ENCODE results near the gene TFIP11. TPM values are rescaled to one million over a fixed set of nuclear protein-coding genes. Genes with fewer than 3 reads are reported as not detected.

The TFIP11 gene
- total and polyA plus RNA-seq, 9 of the 15 experiments (the other 6 are each of a cell fraction or from before 2014, with no cell fraction given): 11.5 to 38.1 (median 25.2) TPM

- in situ Hi-C loops (cut with MboI) (no loop called here), intact Hi-C loops (cut with micrococcal nuclease) (no loop called here)
- TF ChIP-seq ESRRB (CRISPR knock-in tag; IDR thresholded peaks at IDR 0.05; ENCODE audit: borderline replicate concordance) (no peak), FOS (IDR thresholded peaks at IDR 0.05; ENCODE audit: extremely low read depth, insufficient read length) (no peak), ZNF12 (CRISPR knock-in tag; IDR thresholded peaks at IDR 0.05) (no peak), SMC3 (conservative IDR thresholded peaks at IDR 0.05; ENCODE audit: insufficient read depth, low read depth, low read length) (no peak)
- H3K9ac ChIP-seq (ENCODE audit: insufficient read depth in 1 of 2, low read depth in 2 of 2, low read length in 2 of 2): no peak overlapping the region
- no peaks in the 10 kb centered on the region for H3K27me3 ChIP-seq (ENCODE audit: control insufficient read depth in 2 of 2, insufficient read depth in 2 of 2, low read length in 2 of 2)
- no peak overlapping the region for H3K27ac ChIP-seq (ENCODE audit: extremely low read depth, low read depth, low read length)
- H3K4me3 ChIP-seq: no peak overlapping the region
- H3K9me1 ChIP-seq (ENCODE audit: control insufficient read depth, insufficient read depth, low read length): no peaks in the 10 kb centered on the region
- H3K9me3 ChIP-seq (replicated peaks; ENCODE audit: control insufficient read depth, insufficient read depth, low read depth, low read length): no peaks in the 10 kb centered on the region
- no peak overlapping the region for H3K4me2 ChIP-seq (ENCODE audit: insufficient read depth, low read length)
- no TSS peak for BruUV-seq (replicated peaks)
- H3K36me3 ChIP-seq (ENCODE audit: control insufficient read depth, insufficient read depth, low read length): peaks cover 85% of the 10 kb centered on the region; the same call in 2 of the 3 replicates
- FAIRE-seq: no peak
- no peaks in the 10 kb centered on the region; the same call in 1 of the 2 replicates for H4K20me1 ChIP-seq (replicated peaks; ENCODE audit: control insufficient read depth, insufficient read depth, low read length)
- no peak for ATAC-seq
- WGBS (ENCODE audit: insufficient coverage, low coverage, missing lambda C conversion rate): 100% methylated on average over 4 of the region's 5 CpGs
- CTCF ChIA-PET (ENCODE audit: low intra/inter-chr PET ratio): no interaction called here
- no peak overlapping the region for H2AFZ ChIP-seq (ENCODE audit: low read depth, low read length)
- no peak for DNase-seq (ENCODE audit: extremely low read depth in 1 of 4, low spot score in 3 of 4)
- peaks cover 84% of the 10 kb centered on the region for H3K79me2 ChIP-seq (ENCODE audit: control insufficient read depth, insufficient read depth, low read length)
- POLR2A ChIA-PET: interaction anchor here (0.8 kb wide), 1 partner anchor 19 kb away, joined by 3 read pairs; no protein-coding TSS in a partner anchor
- peaks cover 0 to 6% of the 10 kb centered on the region in 2 experiments; a peak in 2 of 5 replicates for H3K4me1 ChIP-seq (replicated peaks in 1 of 2; ENCODE audit: control insufficient read depth in 2 of 2, insufficient read depth in 2 of 2, low read length in 2 of 2)
Observed at GRCh38 chr22:26546282-26546681, 34.0 kb upstream of the TFIP11 start.

- no peak overlapping the region for H3K27ac ChIP-seq (ENCODE audit: extremely low read depth, low read depth, low read length)
Observed at GRCh38 chr22:26545827-26546226, 33.6 kb upstream of the TFIP11 start.

More at GRCh38 chr22:26545827-26546226, 33.6 kb upstream of the TFIP11 start:
- H3K9ac ChIP-seq (ENCODE audit: insufficient read depth in 1 of 2, low read depth in 2 of 2, low read length in 2 of 2): no peak overlapping the region
- H3K4me3 ChIP-seq: no peak overlapping the region
- CTCF ChIA-PET (ENCODE audit: low intra/inter-chr PET ratio): no interaction called here
- no peak overlapping the region for H2AFZ ChIP-seq (ENCODE audit: low read depth, low read length)
- no peak for FAIRE-seq
- peaks cover 79% of the 10 kb centered on the region for H3K79me2 ChIP-seq (ENCODE audit: control insufficient read depth, insufficient read depth, low read length)
- no peak overlapping the region for H3K4me2 ChIP-seq (ENCODE audit: insufficient read depth, low read length)
- 83% methylated on average over 2 of the region's 5 CpGs for WGBS (ENCODE audit: insufficient coverage, low coverage, missing lambda C conversion rate)
- peaks cover 0 to 10% of the 10 kb centered on the region in 2 experiments; a peak in 2 of 5 replicates for H3K4me1 ChIP-seq (replicated peaks in 1 of 2; ENCODE audit: control insufficient read depth in 2 of 2, insufficient read depth in 2 of 2, low read length in 2 of 2)
- peaks cover 87% of the 10 kb centered on the region; the same call in 2 of the 3 replicates for H3K36me3 ChIP-seq (ENCODE audit: control insufficient read depth, insufficient read depth, low read length)
- no peak for ATAC-seq
- TF ChIP-seq ZNF354B (CRISPR knock-in tag; IDR thresholded peaks at IDR 0.05): no peak
- no peak for TF ChIP-seq ZNF24 (IDR thresholded peaks at IDR 0.05)
- no peak for TF ChIP-seq THAP7 (CRISPR knock-in tag; IDR thresholded peaks at IDR 0.05)
- no peak for TF ChIP-seq SRSF7 (optimal IDR thresholded peaks at IDR 0.05; ENCODE audit: low read depth, low read length)
- TF ChIP-seq NFE2L1 (tag; IDR thresholded peaks at IDR 0.05; ENCODE audit: borderline replicate concordance, low read depth): no peak
- no peak for TF ChIP-seq PPARD (CRISPR knock-in tag; IDR thresholded peaks at IDR 0.05)
- no peak for TF ChIP-seq HOMEZ (CRISPR knock-in tag; IDR thresholded peaks at IDR 0.05)
- TF ChIP-seq KDM1A (IDR thresholded peaks at IDR 0.05): no peak
- no peak for TF ChIP-seq DDX20 (tag; IDR thresholded peaks at IDR 0.05; ENCODE audit: low read depth)
- in situ Hi-C loops (cut with MboI): no loop called here
- no peaks in the 10 kb centered on the region for H3K9me3 ChIP-seq (replicated peaks; ENCODE audit: control insufficient read depth, insufficient read depth, low read depth, low read length)
- intact Hi-C loops (cut with micrococcal nuclease): no loop called here
- no peaks in the 10 kb centered on the region; the same call in 1 of the 2 replicates for H4K20me1 ChIP-seq (replicated peaks; ENCODE audit: control insufficient read depth, insufficient read depth, low read length)
- no peaks in the 10 kb centered on the region for H3K9me1 ChIP-seq (ENCODE audit: control insufficient read depth, insufficient read depth, low read length)
- H3K27me3 ChIP-seq (ENCODE audit: control insufficient read depth in 2 of 2, insufficient read depth in 2 of 2, low read length in 2 of 2): no peaks in the 10 kb centered on the region
- DNase-seq (ENCODE audit: extremely low read depth in 1 of 4, low spot score in 3 of 4): no peak
- POLR2A ChIA-PET: interaction anchor here (0.8 kb wide), 1 partner anchor 19 kb away, joined by 3 read pairs; no protein-coding TSS in a partner anchor
- BruUV-seq (replicated peaks): no TSS peak
